ENCODE measurements around the gene TNN. TPM values are rescaled to one million over a fixed set of nuclear protein-coding genes. Genes with fewer than 3 reads are reported as not detected.
"Not testable (repeated sequence)": the region's sequence is repeated elsewhere in the genome, so short reads cannot be mapped to it uniquely, and the experiment has no call there.

TNN gene
- total RNA-seq, 4 donors from 2014 or later: 5.9 TPM; not detected in 3

DNA sequence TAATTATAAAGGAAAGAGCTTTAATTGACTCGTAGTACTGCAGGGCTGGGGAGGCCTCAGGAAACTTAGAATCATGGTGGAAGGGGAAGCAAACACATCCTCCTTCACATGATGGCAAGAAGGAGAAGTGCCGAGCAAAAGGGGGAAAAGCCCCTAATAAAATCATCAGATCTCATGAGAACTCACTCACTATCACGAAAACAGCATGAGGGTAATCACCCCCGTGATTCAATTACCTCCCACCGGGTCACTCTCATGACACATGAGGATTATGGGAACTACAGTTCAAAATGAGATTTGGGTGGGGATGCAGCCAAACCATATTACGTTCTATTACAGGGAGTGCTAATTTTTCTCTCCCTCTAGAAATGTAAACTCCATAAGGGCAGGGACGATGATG, 30.2 kb upstream of the TNN start:
- intact Hi-C loops (cut with DNase I; ENCODE audit: low total_unique reads): loop anchor here (10.0 kb wide), 1 partner anchor 87 kb away; no protein-coding TSS in a partner anchor

DNA sequence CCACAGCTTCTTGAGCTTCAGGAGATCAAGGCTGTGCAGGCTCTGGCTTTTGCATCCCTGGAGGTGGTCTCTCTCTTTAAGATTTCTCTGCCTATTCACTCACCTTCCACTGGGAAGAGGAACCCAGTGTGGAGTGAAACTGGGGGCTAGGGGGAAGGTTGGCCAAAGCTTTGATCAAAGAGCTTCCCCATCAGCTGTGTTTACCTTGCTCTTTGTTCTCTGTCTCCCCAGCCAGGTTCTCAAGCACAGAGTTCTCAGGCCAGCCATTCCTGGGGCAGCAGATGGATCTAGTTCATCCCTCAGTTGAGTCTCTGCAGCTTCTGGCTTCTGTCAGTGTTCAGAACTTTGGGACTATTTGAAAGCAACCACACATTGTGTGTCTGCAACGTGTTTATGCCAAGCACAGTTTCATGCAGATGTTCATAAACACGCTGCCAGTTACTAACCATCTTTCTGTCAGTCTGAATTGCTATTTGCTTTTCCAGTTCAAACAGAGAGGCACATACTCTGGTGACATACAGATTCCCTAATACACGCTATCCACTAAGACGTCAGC, 27.2 kb upstream of the TNN start:
- Histone ChIP-seq H3K27ac (no peak overlapping the region), H3K4me1 (no peaks in the 10 kb centered on the region), H3K27me3 (no peaks in the 10 kb centered on the region), H3K4me3 (no peak overlapping the region), H3K36me3 (no peaks in the 10 kb centered on the region), H3K9me3 (no peaks in the 10 kb centered on the region)
- DNase-seq: no peak
- intact Hi-C loops (cut with DNase I; ENCODE audit: low total_unique reads): no loop called here
- no peak for TF ChIP-seq POLR2A (IDR thresholded peaks at IDR 0.05)
- TF ChIP-seq, protein P1, sequence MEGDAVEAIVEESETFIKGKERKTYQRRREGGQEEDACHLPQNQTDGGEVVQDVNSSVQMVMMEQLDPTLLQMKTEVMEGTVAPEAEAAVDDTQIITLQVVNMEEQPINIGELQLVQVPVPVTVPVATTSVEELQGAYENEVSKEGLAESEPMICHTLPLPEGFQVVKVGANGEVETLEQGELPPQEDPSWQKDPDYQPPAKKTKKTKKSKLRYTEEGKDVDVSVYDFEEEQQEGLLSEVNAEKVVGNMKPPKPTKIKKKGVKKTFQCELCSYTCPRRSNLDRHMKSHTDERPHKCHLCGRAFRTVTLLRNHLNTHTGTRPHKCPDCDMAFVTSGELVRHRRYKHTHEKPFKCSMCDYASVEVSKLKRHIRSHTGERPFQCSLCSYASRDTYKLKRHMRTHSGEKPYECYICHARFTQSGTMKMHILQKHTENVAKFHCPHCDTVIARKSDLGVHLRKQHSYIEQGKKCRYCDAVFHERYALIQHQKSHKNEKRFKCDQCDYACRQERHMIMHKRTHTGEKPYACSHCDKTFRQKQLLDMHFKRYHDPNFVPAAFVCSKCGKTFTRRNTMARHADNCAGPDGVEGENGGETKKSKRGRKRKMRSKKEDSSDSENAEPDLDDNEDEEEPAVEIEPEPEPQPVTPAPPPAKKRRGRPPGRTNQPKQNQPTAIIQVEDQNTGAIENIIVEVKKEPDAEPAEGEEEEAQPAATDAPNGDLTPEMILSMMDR (IDR thresholded peaks at IDR 0.05): no peak

More for the DNA sequence above, 30.2 kb upstream of the TNN start:
- Histone ChIP-seq H3K27me3 (no peaks in the 10 kb centered on the region), H3K27ac (no peak overlapping the region), H3K4me3 (no peak overlapping the region), H3K9me3 (no peaks in the 10 kb centered on the region), H3K4me1 (no peaks in the 10 kb centered on the region), H3K36me3 (no peaks in the 10 kb centered on the region)
- no peak for TF ChIP-seq POLR2A (IDR thresholded peaks at IDR 0.05)
- TF ChIP-seq, protein P1 (IDR thresholded peaks at IDR 0.05): no peak
- no peak for DNase-seq

DNA sequence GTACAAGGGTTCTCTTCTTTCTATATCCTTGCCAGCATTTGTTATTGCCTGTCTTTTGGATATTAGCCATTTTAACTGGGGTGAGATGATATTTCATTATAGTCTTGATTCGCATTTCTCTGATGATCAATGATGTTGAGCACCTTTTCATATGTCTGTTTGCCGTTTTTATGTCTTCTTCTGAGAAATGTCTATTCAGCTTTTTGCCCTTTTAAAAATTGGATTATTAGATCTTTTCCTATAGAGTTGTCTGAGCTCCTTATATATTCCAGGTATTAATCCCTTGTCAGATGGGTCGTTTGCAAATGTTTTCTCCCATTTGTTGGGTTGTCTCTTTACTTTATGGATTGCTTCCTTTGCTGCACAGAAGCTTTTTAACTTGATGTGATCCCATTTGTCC, 25.0 kb upstream of the TNN start:
- Histone ChIP-seq H3K27me3 (no peaks in the 10 kb centered on the region), H3K36me3 (no peaks in the 10 kb centered on the region), H3K27ac (no peak overlapping the region), H3K4me3 (no peak overlapping the region), H3K4me1 (no peaks in the 10 kb centered on the region), H3K9me3 (no peaks in the 10 kb centered on the region)
- TF ChIP-seq POLR2A (IDR thresholded peaks at IDR 0.05): no peak
- TF ChIP-seq, protein P1 (IDR thresholded peaks at IDR 0.05): no peak
- intact Hi-C loops (cut with DNase I; ENCODE audit: low total_unique reads): no loop called here
- DNase-seq: no peak

- no peaks in the 10 kb centered on the region for H3K27me3 ChIP-seq
- intact Hi-C loops (cut with DNase I; ENCODE audit: low total_unique reads): no loop called here
- no peaks in the 10 kb centered on the region for H3K9me3 ChIP-seq
- no peak overlapping the region for H3K27ac ChIP-seq
- H3K4me3 ChIP-seq: no peak overlapping the region
- H3K4me1 ChIP-seq: no peaks in the 10 kb centered on the region
- no peaks in the 10 kb centered on the region for H3K36me3 ChIP-seq
- TF ChIP-seq, protein P1 (IDR thresholded peaks at IDR 0.05): no peak
- no peak for DNase-seq
Observed at GRCh38 chr1:175043824-175044223, 23.8 kb upstream of the TNN start.

- intact Hi-C loops (cut with DNase I; ENCODE audit: low total_unique reads); H3K36me3 ChIP-seq; H3K27me3 ChIP-seq; H3K9me3 ChIP-seq; H3K27ac ChIP-seq; DNase-seq; H3K4me3 ChIP-seq; H3K4me1 ChIP-seq: not testable (repeated sequence)
Observed at GRCh38 chr1:175044591-175044990, 23.0 kb upstream of the TNN start.

- no peak overlapping the region for H3K4me3 ChIP-seq
- H3K36me3 ChIP-seq: no peaks in the 10 kb centered on the region
- H3K27me3 ChIP-seq: no peaks in the 10 kb centered on the region
- TF ChIP-seq POLR2A (IDR thresholded peaks at IDR 0.05): no peak
- TF ChIP-seq, protein P1 (IDR thresholded peaks at IDR 0.05): no peak
- H3K4me1 ChIP-seq: no peaks in the 10 kb centered on the region
- no peaks in the 10 kb centered on the region for H3K9me3 ChIP-seq
- intact Hi-C loops (cut with DNase I; ENCODE audit: low total_unique reads): no loop called here
- no peak for DNase-seq
- no peak overlapping the region for H3K27ac ChIP-seq
Observed at GRCh38 chr1:175045097-175045496, 22.5 kb upstream of the TNN start.
